SU-DHL-6 (cell line): ENCODE data around the gene KIF3A.
"Not testable (repeated sequence)": the region's sequence is repeated elsewhere in the genome, so short reads cannot be mapped to it uniquely, and the experiment has no call there.

Experiments
- H2AFZ ChIP-seq: fragments of 200-600 bp; sonication (generic); 2 replicates; pipeline ENCODE4 v1.6.1; 2014; ENCODE audit warnings: low read depth, mild to moderate bottlenecking, moderate library complexity, mixed read lengths, antibody characterized with exemption, low read length; ENCODE audit not compliant: severe bottlenecking
- H3F3A ChIP-seq: fragments of 200-600 bp; shearing (Covaris generic); 2 replicates; pipeline ENCODE4 v1.6.0; 2016; ENCODE audit warnings: antibody characterized with exemption, mild to moderate bottlenecking; ENCODE audit not compliant: insufficient read depth
- H3K27ac ChIP-seq: fragments of 200-600 bp; sonication (generic); 2 replicates; pipeline ENCODE4 v1.5.1; 2016; ENCODE audit warnings: low read depth, mild to moderate bottlenecking, low read length, moderate library complexity, mixed read lengths
- H3K27me3 ChIP-seq: fragments of 200-600 bp; sonication (generic), shearing (Covaris generic); 2 replicates; pipeline ENCODE4 v1.6.0; 2014; ENCODE audit warnings: mild to moderate bottlenecking, low read length
- H3K36me3 ChIP-seq: fragments of 200-600 bp; sonication (generic); 2 replicates; pipeline ENCODE4 v1.6.1; 2014; ENCODE audit warnings: mild to moderate bottlenecking, low read length, mixed read lengths
- H3K4me2 ChIP-seq: fragments of 300-600, 200-600 bp; shearing (Covaris generic), sonication (generic); 2 replicates; pipeline ENCODE4 v1.6.0; 2014; ENCODE audit warnings: low read length, low read depth, mild to moderate bottlenecking; ENCODE audit not compliant: poor library complexity, severe bottlenecking
- H3K4me3 ChIP-seq: fragments of 200-600 bp; sonication (generic); 2 replicates; pipeline ENCODE4 v1.5.1; 2014; ENCODE audit warnings: antibody characterized with exemption, low read length, mild to moderate bottlenecking, mixed read lengths; ENCODE audit not compliant: insufficient read depth, poor library complexity, severe bottlenecking
- H3K79me2 ChIP-seq: fragments of 200-600 bp; sonication (generic); 2 replicates; pipeline ENCODE4 v1.6.1; 2014; ENCODE audit warnings: mild to moderate bottlenecking, low read length, moderate library complexity; ENCODE audit not compliant: insufficient read depth
- H3K9ac ChIP-seq: fragments of 200-600 bp; sonication (generic); 2 replicates; pipeline ENCODE4 v1.7.0; 2014; ENCODE audit warnings: mild to moderate bottlenecking, low read length
- H3K9me2 ChIP-seq: fragments of 200-600 bp; sonication (generic); replicated peaks from 2 replicates; pipeline ENCODE4 v1.6.1; 2014; ENCODE audit warnings: low read length; ENCODE audit not compliant: insufficient read depth
- H3K9me3 ChIP-seq: fragments of 200-600 bp; sonication (generic); 2 replicates; pipeline ENCODE4 v1.6.1; 2014; ENCODE audit warnings: low read length, mixed read lengths; ENCODE audit not compliant: insufficient read depth
- H4K20me1 ChIP-seq: fragments of 200-600 bp; sonication (generic); 2 replicates; pipeline ENCODE4 v1.6.1; 2014; ENCODE audit warnings: low read depth, mild to moderate bottlenecking, antibody characterized with exemption, low read length, moderate library complexity, mixed read lengths
- CTCF ChIP-seq: fragments of 200-600 bp; sonication (generic); IDR thresholded peaks from one replicate; pipeline ENCODE4 v1.5.1; 2017; ENCODE audit warnings: antibody characterized with exemption, mild to moderate bottlenecking, low read length, moderate library complexity; ENCODE audit not compliant: insufficient read depth, poor library complexity, severe bottlenecking
- EZH2phosphoT487 ChIP-seq: fragments of 200-600 bp; sonication (generic), shearing (Covaris generic); conservative IDR thresholded peaks from 2 replicates; pipeline ENCODE4 v1.6.1; 2018; ENCODE audit warnings: mild to moderate bottlenecking, antibody characterized with exemption, low read length, moderate library complexity, mixed read lengths

Gene KIF3A

GRCh38 chr5:132692632-132692967, 44.7 kb downstream of the KIF3A start:
- Histone ChIP-seq H3K79me2 (no peaks in the 10 kb centered on the region), H2AFZ (no peak overlapping the region), H3K4me3 (no peak overlapping the region), H3K4me2 (no peak overlapping the region), H3K36me3 (no peaks in the 10 kb centered on the region), H3K27me3 (no peaks in the 10 kb centered on the region), H3K9me2 (no peaks in the 10 kb centered on the region), H3F3A (no peaks in the 10 kb centered on the region), H3K27ac (no peak overlapping the region), H3K9ac (no peak overlapping the region), H4K20me1 (no peaks in the 10 kb centered on the region), H3K9me3 (no peaks in the 10 kb centered on the region)
- TF ChIP-seq CTCF (no peak), EZH2phosphoT487 (no peak)

DNA sequence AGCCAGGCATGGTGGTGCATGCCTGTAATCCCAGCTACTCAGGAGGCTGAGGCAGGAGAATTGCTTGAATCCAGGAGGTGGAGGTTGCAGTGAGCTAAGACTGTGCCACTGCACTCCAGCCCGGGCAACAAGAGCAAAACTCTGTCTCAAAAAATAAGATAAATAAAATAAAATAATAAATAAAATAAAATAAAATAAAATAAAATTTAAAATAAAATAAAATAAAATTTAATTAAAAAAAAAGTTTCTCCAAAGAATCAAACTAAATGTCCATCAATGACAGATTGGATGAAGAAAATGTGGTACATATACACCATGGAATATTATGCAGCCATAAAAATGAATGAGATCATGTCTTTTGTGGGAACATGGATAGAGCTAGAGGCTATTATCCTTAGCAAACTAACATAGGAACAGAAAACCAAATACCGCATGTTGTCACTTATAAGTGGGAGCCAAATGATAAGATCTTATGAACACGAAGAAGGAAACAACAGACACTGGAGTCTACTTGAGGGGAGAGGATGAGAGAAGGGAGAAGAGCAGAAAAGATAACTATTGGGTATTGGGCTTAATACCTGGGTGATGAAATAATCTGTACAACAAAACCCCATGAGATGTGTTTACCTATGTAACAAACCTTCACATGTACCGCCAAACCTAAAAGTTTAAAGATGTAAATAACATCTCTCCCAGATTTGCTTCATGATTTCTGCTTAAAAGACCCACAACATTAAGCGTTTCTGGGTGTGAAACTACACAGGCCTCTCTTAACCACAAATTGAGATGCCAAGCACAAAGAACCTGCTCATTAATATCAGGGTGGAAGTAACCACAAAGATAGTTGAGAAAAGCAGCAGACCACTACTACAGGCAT, 45.4 kb downstream of the KIF3A start:
- not testable (repeated sequence) for H3K4me3 ChIP-seq, H3K4me2 ChIP-seq

GRCh38 chr5:132690156-132690555, 47.2 kb downstream of the KIF3A start:
- no peaks in the 10 kb centered on the region for H4K20me1 ChIP-seq
- H2AFZ ChIP-seq, result no peak overlapping the region
- H3K4me2 ChIP-seq, result no peak overlapping the region
- no peaks in the 10 kb centered on the region for H3K79me2 ChIP-seq
- H3K27me3 ChIP-seq, result no peaks in the 10 kb centered on the region
- no peak overlapping the region for H3K27ac ChIP-seq
- no peak overlapping the region for H3K4me3 ChIP-seq
- H3K9ac ChIP-seq, result no peak overlapping the region
- H3K9me3 ChIP-seq, result no peaks in the 10 kb centered on the region
- H3K36me3 ChIP-seq, result no peaks in the 10 kb centered on the region
- TF ChIP-seq EZH2phosphoT487 (no peak), CTCF (no peak)
- H3K9me2 ChIP-seq, result no peaks in the 10 kb centered on the region
- H3F3A ChIP-seq, result no peaks in the 10 kb centered on the region

More for the DNA sequence above, 45.4 kb downstream of the KIF3A start:
- not testable (repeated sequence) for H3K9ac ChIP-seq, H3K79me2 ChIP-seq, H3K9me3 ChIP-seq, H3K36me3 ChIP-seq, H3K27ac ChIP-seq, H3F3A ChIP-seq, H2AFZ ChIP-seq, H3K27me3 ChIP-seq, H3K9me2 ChIP-seq, H4K20me1 ChIP-seq

- no peaks in the 10 kb centered on the region for H3K9me2 ChIP-seq
- TF ChIP-seq EZH2phosphoT487 (no peak), CTCF (no peak)
- no peak overlapping the region for H3K9ac ChIP-seq
- H4K20me1 ChIP-seq, result no peaks in the 10 kb centered on the region
- H3K9me3 ChIP-seq, result no peaks in the 10 kb centered on the region
- no peak overlapping the region for H3K4me3 ChIP-seq
- no peak overlapping the region for H3K27ac ChIP-seq
- H3F3A ChIP-seq, result no peaks in the 10 kb centered on the region
- H3K36me3 ChIP-seq, result no peaks in the 10 kb centered on the region
- H2AFZ ChIP-seq, result no peak overlapping the region
- no peaks in the 10 kb centered on the region for H3K79me2 ChIP-seq
- no peak overlapping the region for H3K4me2 ChIP-seq
- H3K27me3 ChIP-seq, result no peaks in the 10 kb centered on the region
Measured at GRCh38 chr5:132689513-132689912, 47.8 kb downstream of the KIF3A start.
